SK-N-MC (cell line): Measurements from ENCODE around the gene GRAMD1B.

Experiments
- DNase-seq: peaks from one replicate; pipeline ENCODE4 v3.0.0-alpha.2; 2011; ENCODE audit warnings: low read depth, low spot score
- H3K27ac ChIP-seq: fragments of 200-600 bp; sonication (generic); 2 replicates; pipeline ENCODE4 v1.5.1; 2016; ENCODE audit warnings: mixed run types
- H3K36me3 ChIP-seq: fragments of 200-600 bp; sonication (generic); 2 replicates; pipeline ENCODE4 v1.6.1; 2017; ENCODE audit warnings: antibody characterized with exemption, low read length, mixed read lengths; ENCODE audit not compliant: insufficient read depth
- H3K4me3 ChIP-seq: fragments of 200-600 bp; sonication (generic); 2 replicates; pipeline ENCODE4 v1.5.1; 2016
- H3K9ac ChIP-seq: fragments of 200-600 bp; sonication (generic); 2 replicates; pipeline ENCODE4 v1.8.0; 2017; ENCODE audit warnings: mixed run types, mixed read lengths; ENCODE audit not compliant: insufficient read length
- H3K9me3 ChIP-seq: fragments of 200-600 bp; sonication (generic); 2 replicates; pipeline ENCODE4 v1.6.1; 2017; ENCODE audit warnings: low read depth, mild to moderate bottlenecking, antibody characterized with exemption, low read length, moderate library complexity, mixed read lengths
- EZH2 ChIP-seq: fragments of 200-600 bp; sonication (generic); IDR thresholded peaks from one replicate; pipeline ENCODE4 v1.6.1; 2017; ENCODE audit warnings: antibody characterized with exemption
- FOXP2 ChIP-seq: optimal IDR thresholded peaks from 2 replicates; pipeline ENCODE3; 2011; ENCODE audit warnings: mild to moderate bottlenecking, moderate library complexity; ENCODE audit not compliant: insufficient read depth; ENCODE audit errors: extremely low read length, control extremely low read depth
- POLR2AphosphoS5 ChIP-seq: IDR thresholded peaks from 2 replicates; pipeline ENCODE4 v1.6.1; 2012; ENCODE audit warnings: mild to moderate bottlenecking, low read depth, low read length, borderline replicate concordance

The GRAMD1B gene

DNA sequence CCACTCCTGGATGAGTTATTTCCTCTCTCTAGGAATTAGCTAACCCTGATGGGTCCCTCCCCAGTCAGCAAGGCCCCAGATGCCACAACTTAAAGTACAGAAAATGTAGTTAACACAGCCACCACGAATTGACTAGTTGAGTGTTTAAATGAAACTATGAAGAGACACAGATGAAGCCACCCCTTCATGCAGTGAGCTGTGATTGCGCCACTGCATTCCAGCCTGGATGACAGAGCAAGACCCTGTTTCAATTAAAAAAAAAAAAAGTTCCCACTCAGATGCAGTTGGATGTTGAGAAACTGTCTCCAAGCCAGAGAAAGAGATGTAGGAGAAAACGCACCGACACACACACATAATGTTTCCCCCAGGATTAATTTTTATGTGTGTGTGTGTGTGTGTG lies 171.1 kb downstream of the GRAMD1B start:
- DNase-seq = no peak
- Histone ChIP-seq H3K4me3 (no peak overlapping the region), H3K27ac (no peak overlapping the region), H3K9me3 (no peaks in the 10 kb centered on the region), H3K9ac (no peak overlapping the region), H3K36me3 (peaks cover 3% of the 10 kb centered on the region; the same call in 1 of the 2 replicates)
- TF ChIP-seq POLR2AphosphoS5 (no peak), FOXP2 (no peak), EZH2 (no peak)

DNA sequence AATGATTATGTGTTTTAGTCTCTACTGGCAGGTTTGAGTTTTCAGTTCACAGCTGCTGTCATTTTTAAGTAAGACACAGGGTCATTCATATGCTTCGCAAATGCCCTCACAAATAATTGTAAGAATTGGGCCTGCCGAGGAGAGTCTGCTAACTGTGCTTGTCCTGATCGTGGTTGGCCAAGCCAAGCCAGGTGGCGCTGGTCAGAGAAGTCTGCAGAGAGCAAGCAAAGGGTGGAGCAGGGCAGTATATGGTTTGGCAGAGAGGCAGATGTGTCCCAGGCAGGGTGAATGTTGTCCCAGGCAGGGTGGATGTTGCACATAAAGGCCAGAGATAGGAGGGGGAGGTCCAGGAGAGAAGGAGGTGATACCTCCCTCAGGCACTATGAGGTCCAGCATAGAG lies 171.7 kb downstream of the GRAMD1B start:
- H3K9ac ChIP-seq = no peak overlapping the region
- H3K4me3 ChIP-seq = no peak overlapping the region
- H3K27ac ChIP-seq = no peak overlapping the region
- no peak for DNase-seq
- peaks cover 3% of the 10 kb centered on the region; the same call in 1 of the 2 replicates for H3K36me3 ChIP-seq
- no peaks in the 10 kb centered on the region for H3K9me3 ChIP-seq
- no peak for TF ChIP-seq FOXP2
- no peak for TF ChIP-seq POLR2AphosphoS5
- TF ChIP-seq EZH2 = no peak

DNA sequence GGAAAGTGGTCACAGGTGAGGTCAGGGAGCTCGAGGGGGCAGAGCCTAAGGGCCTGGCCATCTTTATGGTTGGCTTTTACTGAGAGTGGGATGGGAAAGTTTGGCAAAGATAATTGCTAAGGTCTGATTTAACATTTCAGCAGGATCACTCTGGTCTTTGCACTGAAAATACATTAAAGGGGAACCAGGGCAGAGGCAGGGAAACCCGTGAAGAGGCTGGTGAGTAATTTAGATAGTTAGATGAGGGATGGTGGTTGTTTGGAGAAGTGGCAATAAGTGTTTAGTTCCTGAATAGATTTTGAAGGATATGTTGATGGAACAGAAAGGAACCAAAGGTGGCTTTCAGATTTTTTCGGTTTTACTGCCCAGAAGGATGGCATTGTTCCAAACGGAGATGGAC lies 173.6 kb downstream of the GRAMD1B start:
- H3K27ac ChIP-seq = no peak overlapping the region
- TF ChIP-seq POLR2AphosphoS5 (no peak), EZH2 (no peak), FOXP2 (no peak)
- no peak overlapping the region for H3K4me3 ChIP-seq
- no peak overlapping the region for H3K9ac ChIP-seq
- no peak for DNase-seq
- no peaks in the 10 kb centered on the region for H3K9me3 ChIP-seq
- H3K36me3 ChIP-seq = peaks cover 3% of the 10 kb centered on the region; the same call in 1 of the 2 replicates

DNA sequence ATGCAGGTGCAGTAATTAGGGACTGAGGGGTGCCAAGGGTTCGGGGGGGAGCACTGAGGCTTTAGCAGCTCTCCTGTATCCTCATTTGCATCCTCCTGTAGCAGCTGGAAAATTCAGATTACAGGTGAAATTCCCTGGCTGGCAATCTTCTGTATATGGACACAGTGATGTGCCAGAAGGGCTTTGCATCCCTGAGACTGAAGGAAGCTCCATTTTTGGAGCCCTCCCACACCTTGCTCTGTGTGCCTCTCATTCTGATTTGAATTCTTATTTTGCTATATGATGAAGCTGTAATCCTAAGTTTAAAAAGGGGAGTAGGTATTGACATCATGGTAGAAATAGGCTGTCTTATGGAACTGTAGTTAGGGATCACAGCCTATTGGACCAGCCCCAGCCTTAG lies 177.7 kb downstream of the GRAMD1B start:
- no peak overlapping the region for H3K4me3 ChIP-seq
- no peak overlapping the region for H3K27ac ChIP-seq
- DNase-seq = no peak
- TF ChIP-seq POLR2AphosphoS5 (no peak), FOXP2 (no peak), EZH2 (no peak)
- no peak overlapping the region for H3K9ac ChIP-seq
- H3K9me3 ChIP-seq = no peaks in the 10 kb centered on the region
- peaks cover 7% of the 10 kb centered on the region; the same call in 1 of the 2 replicates for H3K36me3 ChIP-seq

DNA sequence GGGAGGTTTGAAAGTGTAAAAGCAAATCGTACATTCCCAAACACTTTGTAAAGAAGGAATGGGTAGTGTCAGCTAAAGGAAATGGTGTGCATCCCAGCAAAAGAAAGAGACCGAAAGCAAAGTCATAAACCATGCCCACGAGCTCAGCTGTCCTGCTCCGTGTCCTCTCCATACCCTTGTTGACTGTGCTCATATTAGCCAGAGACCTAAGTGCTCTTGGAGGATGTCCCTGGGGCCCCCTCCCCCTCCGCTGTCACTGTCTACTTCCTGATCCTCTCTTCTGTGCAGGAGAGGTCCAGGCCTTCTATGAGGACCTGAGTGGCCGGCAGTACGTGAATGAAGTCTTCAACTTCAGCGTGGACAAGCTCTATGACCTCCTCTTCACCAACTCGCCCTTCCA lies 178.3 kb downstream of the GRAMD1B start:
- H3K4me3 ChIP-seq = no peak overlapping the region
- H3K9ac ChIP-seq = no peak overlapping the region
- no peak for DNase-seq
- H3K36me3 ChIP-seq = peaks cover 7% of the 10 kb centered on the region; the same call in 1 of the 2 replicates
- TF ChIP-seq FOXP2 (no peak), EZH2 (no peak), POLR2AphosphoS5 (no peak)
- H3K27ac ChIP-seq = no peak overlapping the region
- H3K9me3 ChIP-seq = no peaks in the 10 kb centered on the region

DNA sequence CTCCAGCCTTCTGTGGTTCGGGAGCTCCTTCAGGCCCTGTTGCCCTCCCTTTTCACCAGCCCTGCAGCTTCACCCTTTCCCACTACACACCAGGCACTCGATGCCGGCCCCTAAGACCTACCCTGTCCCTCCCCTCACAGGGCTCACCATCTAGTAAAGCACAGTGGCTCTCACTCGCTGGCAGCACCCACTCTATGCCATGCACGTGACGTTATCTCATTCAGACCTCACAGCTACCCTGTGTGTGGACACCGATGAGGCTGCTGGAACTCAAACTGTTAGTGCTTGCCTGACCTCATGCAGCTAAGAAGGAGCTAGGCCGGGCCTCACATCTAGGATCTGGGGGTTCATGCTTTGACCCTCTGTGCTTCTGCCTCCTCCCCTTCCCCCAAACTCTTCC lies 178.9 kb downstream of the GRAMD1B start:
- no peak overlapping the region for H3K9ac ChIP-seq
- peaks cover 4% of the 10 kb centered on the region; the same call in 1 of the 2 replicates for H3K36me3 ChIP-seq
- H3K4me3 ChIP-seq = no peak overlapping the region

DNA sequence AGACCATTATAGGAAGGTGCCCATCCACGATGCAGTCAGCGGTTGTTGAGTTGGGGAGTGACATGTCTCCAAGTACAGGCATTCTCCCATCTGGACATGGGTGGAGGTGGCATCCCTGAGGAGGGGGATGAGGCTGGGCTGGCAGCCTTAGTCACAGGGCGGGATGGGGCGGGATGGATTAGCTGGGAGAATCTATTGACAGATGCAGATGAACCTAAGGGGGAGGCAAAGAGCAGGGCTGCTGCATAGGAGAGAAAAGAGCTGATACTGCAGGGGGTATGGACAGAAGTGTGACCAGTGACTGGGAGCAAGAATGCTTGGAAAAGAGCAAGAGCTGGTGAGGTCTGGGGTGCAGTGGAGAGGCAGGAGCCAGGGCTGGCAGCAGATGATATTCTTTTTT lies 181.6 kb downstream of the GRAMD1B start:
- Histone ChIP-seq H3K27ac (no peak overlapping the region), H3K9ac (no peak overlapping the region), H3K4me3 (no peak overlapping the region), H3K36me3 (peaks cover 4% of the 10 kb centered on the region; the same call in 1 of the 2 replicates), H3K9me3 (no peaks in the 10 kb centered on the region)
- DNase-seq = no peak
- TF ChIP-seq POLR2AphosphoS5 (no peak), EZH2 (no peak), FOXP2 (no peak)

More for the DNA sequence above, 178.9 kb downstream of the GRAMD1B start:
- H3K27ac ChIP-seq = no peak overlapping the region
- H3K9me3 ChIP-seq = no peaks in the 10 kb centered on the region
- no peak for TF ChIP-seq EZH2
- no peak for DNase-seq

DNA sequence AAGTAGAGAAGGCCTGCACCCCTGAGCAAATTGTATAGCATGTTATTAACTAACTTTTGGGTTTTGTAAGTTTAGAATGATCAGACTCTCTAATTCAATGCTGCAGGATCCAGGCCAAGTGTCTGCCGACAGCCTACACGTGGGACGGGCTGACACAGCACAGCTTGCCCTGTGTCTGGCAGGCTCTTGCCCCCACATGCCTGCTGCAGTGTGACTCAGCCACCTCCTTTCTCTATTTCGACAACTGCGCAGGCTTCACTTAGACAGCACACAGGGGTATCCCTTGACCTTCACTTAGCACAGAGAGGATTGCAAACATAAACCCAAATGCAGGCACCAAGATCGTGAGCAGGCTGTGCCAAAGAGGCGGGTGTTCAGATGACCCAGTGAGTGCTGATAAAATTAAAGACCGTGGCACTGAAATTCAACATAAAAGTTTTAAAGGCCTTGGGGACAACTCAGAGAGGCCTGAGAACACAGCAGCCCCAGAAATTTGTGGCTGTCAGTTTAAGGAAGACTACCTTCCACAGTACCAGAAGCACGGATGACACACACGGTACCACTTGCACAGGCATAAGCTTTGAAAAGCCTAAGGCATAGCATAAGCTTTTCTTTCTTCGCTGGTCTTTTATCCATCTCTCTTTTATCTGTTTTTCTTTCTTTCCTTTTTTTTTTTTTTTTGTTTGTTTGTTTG lies 186.6 kb downstream of the GRAMD1B start:
- Histone ChIP-seq H3K9me3 (no peaks in the 10 kb centered on the region), H3K4me3 (no peak overlapping the region), H3K36me3 (no peaks in the 10 kb centered on the region; the same call in 1 of the 2 replicates), H3K9ac (no peak overlapping the region), H3K27ac (no peak overlapping the region)
- TF ChIP-seq POLR2AphosphoS5 = no peak
- TF ChIP-seq FOXP2 = no peak
- no peak for TF ChIP-seq EZH2
- DNase-seq = no peak

DNA sequence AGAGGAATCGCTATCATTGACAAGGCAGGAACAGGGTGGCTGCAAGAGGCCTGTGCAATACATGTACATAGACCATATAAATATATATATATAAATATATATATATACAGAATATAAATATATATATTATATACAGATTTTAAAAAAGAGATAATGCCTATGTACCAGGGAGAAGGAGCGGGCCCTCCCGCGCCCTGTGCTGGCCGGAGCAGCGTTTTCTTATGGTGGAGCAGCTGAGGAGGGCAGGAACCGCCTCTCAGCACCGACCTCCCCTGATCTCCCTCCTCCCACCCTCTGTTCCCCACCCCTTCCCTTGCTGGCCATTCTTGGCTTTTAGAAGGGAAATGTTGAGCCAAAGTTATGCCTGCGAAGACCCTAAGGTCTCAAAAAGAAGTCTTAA lies 192.5 kb downstream of the GRAMD1B start:
- no peak for TF ChIP-seq FOXP2
- no peak for TF ChIP-seq POLR2AphosphoS5
- TF ChIP-seq EZH2 = no peak
- DNase-seq = no peak
- Histone ChIP-seq H3K36me3 (no peaks in the 10 kb centered on the region), H3K27ac (no peak overlapping the region), H3K9ac (no peak overlapping the region), H3K9me3 (no peaks in the 10 kb centered on the region), H3K4me3 (no peak overlapping the region)
